ENCODE measurements around the gene PLXDC1. TPM values are rescaled to one million over a fixed set of nuclear protein-coding genes. Genes with fewer than 3 reads are reported as not detected.

The PLXDC1 gene
- total RNA-seq, 1 donor from 2014 or later, result 2.3 TPM

DNA sequence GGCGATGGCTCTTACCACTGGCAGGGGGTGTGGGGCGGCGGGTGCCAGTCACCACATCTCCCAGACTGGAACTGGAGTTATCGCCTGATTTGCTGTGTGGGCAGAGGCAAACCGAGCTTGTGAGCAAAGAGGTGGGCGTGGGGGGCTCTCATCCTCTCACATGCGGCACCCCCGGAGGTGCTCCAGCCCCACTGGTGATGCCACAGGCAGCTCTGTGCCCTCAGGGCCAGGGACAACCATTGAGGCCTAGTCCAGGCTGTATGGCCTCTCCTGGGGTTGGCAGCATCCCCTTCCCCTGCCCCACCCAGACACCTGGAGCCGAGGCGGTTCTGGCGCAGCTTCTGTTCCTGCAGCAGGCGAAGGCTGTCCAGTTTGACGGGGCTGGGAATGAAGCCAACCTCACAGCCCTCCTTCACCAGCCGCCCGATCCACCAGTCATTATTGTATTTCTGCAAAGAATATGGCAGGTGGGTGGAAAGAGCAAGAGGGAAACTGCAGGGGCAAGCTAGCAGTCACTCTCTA, 35.1 kb upstream of the PLXDC1 start:
- TF ChIP-seq, protein P1, sequence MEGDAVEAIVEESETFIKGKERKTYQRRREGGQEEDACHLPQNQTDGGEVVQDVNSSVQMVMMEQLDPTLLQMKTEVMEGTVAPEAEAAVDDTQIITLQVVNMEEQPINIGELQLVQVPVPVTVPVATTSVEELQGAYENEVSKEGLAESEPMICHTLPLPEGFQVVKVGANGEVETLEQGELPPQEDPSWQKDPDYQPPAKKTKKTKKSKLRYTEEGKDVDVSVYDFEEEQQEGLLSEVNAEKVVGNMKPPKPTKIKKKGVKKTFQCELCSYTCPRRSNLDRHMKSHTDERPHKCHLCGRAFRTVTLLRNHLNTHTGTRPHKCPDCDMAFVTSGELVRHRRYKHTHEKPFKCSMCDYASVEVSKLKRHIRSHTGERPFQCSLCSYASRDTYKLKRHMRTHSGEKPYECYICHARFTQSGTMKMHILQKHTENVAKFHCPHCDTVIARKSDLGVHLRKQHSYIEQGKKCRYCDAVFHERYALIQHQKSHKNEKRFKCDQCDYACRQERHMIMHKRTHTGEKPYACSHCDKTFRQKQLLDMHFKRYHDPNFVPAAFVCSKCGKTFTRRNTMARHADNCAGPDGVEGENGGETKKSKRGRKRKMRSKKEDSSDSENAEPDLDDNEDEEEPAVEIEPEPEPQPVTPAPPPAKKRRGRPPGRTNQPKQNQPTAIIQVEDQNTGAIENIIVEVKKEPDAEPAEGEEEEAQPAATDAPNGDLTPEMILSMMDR (IDR thresholded peaks at IDR 0.05; ENCODE audit: unreplicated experiment), result no peak
- Mint-ChIP-seq H3K27ac (no peak overlapping the region), H3K4me3 (ENCODE audit: low read depth) (no peak overlapping the region), H3K4me1 (ENCODE audit: low read depth) (no peaks in the 10 kb centered on the region), H3K36me3 (ENCODE audit: insufficient read depth) (peaks cover 6% of the 10 kb centered on the region), H3K27me3 (no peaks in the 10 kb centered on the region), H3K9me3 (ENCODE audit: low read depth) (no peaks in the 10 kb centered on the region)
- no peak for DNase-seq (ENCODE audit: low spot score, unreplicated experiment)

DNA sequence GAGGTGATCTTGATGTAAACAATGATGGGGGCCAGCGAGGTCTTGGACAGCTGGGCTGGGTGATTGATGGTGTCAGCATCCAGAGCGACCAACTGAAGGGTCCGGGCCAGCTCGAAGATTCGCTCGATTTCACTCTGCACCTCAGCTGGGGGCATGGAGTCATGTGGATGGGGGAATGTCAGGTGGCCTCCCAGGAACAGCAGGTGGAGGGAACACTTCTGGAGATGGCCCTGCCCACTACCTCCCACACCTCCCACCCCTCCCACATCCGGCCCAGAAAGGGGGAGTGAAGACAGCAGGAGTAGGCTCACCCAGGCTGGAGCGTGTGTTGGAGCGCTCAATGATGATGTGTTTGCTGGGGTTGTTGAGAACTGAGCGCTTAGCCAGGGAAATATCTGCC, 32.3 kb upstream of the PLXDC1 start:
- no peaks in the 10 kb centered on the region for H3K9me3 Mint-ChIP-seq (ENCODE audit: low read depth)
- no peak overlapping the region for H3K4me3 Mint-ChIP-seq (ENCODE audit: low read depth)
- no peaks in the 10 kb centered on the region for H3K4me1 Mint-ChIP-seq (ENCODE audit: low read depth)
- DNase-seq (ENCODE audit: low spot score, unreplicated experiment), result no peak
- H3K36me3 Mint-ChIP-seq (ENCODE audit: insufficient read depth), result peaks cover 6% of the 10 kb centered on the region
- TF ChIP-seq, protein P1 (IDR thresholded peaks at IDR 0.05; ENCODE audit: unreplicated experiment), result no peak
- no peaks in the 10 kb centered on the region for H3K27me3 Mint-ChIP-seq
- no peak overlapping the region for H3K27ac Mint-ChIP-seq

DNA sequence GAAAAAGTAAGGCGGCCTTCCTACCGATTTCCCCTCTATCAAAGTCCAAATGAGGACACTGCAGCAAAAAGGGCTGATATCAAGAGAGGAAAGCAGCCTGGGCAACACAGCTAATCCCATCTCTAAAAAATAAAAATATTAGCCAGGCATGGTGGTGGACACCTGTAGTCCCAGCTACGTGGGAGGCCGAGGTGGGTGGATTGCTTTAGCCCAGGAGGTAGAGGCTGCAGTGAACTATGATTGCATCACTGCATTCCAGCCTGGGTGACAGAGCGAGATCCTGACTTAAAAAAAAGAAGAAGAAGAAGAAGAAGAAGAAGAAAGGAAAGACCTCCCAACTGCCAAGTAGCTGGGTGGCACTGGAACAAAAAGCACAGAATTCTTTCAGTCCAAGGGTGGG, 31.6 kb upstream of the PLXDC1 start:
- TF ChIP-seq, protein P1 (IDR thresholded peaks at IDR 0.05; ENCODE audit: unreplicated experiment), result no peak
- Mint-ChIP-seq H3K27me3 (no peaks in the 10 kb centered on the region), H3K4me3 (ENCODE audit: low read depth) (no peak overlapping the region), H3K36me3 (ENCODE audit: insufficient read depth) (peaks cover 6% of the 10 kb centered on the region), H3K4me1 (ENCODE audit: low read depth) (no peaks in the 10 kb centered on the region), H3K27ac (peak overlapping the region; percentile 34), H3K9me3 (ENCODE audit: low read depth) (no peaks in the 10 kb centered on the region)
- DNase-seq (ENCODE audit: low spot score, unreplicated experiment), result no peak

DNA sequence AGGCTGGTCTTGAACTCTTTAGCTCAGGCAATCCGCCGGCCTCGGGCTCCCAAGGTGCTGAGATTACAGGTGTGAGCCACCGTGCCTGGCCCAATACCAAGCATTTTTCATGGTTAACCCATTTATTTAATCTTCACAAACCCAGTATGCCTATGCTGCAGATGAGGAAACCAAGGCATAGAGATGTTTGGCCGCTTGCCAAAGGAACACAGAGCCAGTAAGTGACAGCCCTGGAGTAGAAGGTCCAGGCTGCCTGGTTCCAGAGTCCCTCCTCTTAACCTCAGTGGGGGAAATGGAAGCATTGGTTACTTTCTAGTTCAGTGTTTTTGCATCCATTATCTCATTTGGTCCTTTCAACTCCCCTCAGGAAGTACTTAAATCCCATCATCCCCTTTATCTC, 29.9 kb upstream of the PLXDC1 start:
- Mint-ChIP-seq H3K36me3 (ENCODE audit: insufficient read depth) (peaks cover 15% of the 10 kb centered on the region), H3K4me1 (ENCODE audit: low read depth) (no peaks in the 10 kb centered on the region), H3K9me3 (ENCODE audit: low read depth) (no peaks in the 10 kb centered on the region), H3K27me3 (no peaks in the 10 kb centered on the region), H3K4me3 (ENCODE audit: low read depth) (no peak overlapping the region), H3K27ac (no peak overlapping the region)
- DNase-seq (ENCODE audit: low spot score, unreplicated experiment), result no peak
- TF ChIP-seq, protein P1 (IDR thresholded peaks at IDR 0.05; ENCODE audit: unreplicated experiment), result no peak

DNA sequence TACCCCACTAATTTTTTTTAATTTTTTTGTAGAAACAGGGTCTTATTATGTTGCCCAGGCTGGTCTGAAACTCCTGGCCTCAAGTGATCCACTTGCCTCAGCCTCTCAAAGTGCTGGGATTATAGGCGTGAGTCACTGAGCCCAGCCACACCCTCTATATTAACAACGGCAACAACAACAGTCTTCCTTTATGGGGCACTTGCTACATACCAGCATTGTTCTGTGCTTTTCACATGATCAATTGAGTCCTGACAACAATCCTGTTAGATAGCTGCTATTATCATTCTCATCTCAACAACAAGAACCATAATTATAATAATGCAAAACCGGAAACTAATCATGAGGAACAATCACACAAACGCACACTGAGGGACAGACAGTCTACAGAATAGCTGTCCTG, 27.1 kb upstream of the PLXDC1 start:
- TF ChIP-seq, protein P1 (IDR thresholded peaks at IDR 0.05; ENCODE audit: unreplicated experiment), result no peak
- Mint-ChIP-seq H3K27ac (no peak overlapping the region), H3K4me1 (ENCODE audit: low read depth) (no peaks in the 10 kb centered on the region), H3K9me3 (ENCODE audit: low read depth) (no peaks in the 10 kb centered on the region), H3K36me3 (ENCODE audit: insufficient read depth) (peaks cover 13% of the 10 kb centered on the region), H3K4me3 (ENCODE audit: low read depth) (no peak overlapping the region), H3K27me3 (no peaks in the 10 kb centered on the region)
- DNase-seq (ENCODE audit: low spot score, unreplicated experiment), result no peak
